LNCaP clone FGC (cell line): ENCODE results near the gene FEN1.

Experiments
- DNase-seq: peaks from one replicate; pipeline ENCODE4 v3.0.0-alpha.2; 2011; ENCODE audit warnings: low read depth
- H3K4me3 ChIP-seq: 2 replicates; pipeline ENCODE4 v1.5.1; 2011; ENCODE audit warnings: mild to moderate bottlenecking, low read depth, low read length, control low read depth
- TF ChIP-seq, protein P1 (sequence below): IDR thresholded peaks from 2 replicates; pipeline ENCODE4 v1.5.1; 2012; ENCODE audit warnings: mild to moderate bottlenecking; ENCODE audit not compliant: control insufficient read depth, insufficient read depth; ENCODE audit errors: extremely low read depth

The FEN1 gene

DNA sequence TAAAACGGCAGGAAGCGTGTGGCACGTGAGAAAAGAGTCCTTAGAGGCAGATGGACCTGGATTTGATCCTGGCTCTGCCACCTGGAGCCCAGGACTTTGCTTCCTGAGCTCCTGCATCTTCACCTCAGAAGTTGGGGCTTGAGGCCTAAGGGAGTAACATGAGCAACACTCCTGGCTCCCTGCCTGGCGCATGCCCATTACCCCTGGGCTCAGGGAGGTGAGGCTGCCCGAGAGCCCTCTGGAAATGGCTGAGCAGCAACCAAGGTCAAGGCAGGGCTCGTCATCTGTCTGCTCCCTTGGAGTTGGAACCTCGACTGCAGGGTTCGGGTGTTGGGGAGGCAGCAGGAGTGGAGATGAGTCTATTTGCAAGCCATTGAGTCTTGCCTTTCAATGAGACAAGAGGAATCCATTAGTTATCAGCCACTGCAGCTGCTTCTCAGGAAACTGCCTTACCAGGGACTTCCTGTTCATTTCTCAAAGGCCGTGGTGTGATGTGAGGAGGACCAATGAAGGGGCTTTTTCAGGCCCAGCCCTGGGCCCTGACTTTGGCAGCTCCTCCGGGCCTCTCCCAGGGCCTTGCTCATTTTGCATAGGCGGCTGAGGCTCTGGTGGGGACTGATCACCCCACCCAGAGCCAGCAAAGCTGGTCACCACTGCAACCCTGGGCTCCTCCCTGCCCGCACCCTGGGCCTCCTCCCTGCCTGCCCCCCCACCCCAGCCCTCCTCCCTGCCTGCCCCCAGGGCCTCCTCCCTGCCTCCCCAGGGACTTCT, 41.8 kb downstream of the FEN1 start:
- DNase-seq, result no peak
- no peak overlapping the region for H3K4me3 ChIP-seq

DNA sequence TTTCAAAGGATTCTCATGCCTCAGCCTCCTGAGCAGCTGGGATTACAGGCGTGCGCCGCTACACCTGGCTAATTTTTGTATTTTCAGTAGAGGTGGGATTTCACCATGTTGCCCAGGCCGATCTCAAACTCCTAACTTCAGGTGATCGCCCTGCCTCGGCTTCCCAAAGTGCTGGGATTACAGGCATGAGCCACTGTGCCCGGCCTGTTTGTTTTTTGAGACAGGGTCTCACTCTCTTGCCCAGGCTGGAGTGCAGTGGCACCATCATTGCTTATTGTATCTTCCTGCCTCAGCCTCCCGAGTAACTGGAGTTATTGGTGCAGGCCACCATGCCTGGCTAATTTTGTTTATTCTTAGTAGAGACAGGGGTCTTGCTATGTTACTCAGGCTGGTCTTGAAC, 43.5 kb downstream of the FEN1 start:
- no peak overlapping the region for H3K4me3 ChIP-seq
- no peak for DNase-seq
- TF ChIP-seq, protein P1, sequence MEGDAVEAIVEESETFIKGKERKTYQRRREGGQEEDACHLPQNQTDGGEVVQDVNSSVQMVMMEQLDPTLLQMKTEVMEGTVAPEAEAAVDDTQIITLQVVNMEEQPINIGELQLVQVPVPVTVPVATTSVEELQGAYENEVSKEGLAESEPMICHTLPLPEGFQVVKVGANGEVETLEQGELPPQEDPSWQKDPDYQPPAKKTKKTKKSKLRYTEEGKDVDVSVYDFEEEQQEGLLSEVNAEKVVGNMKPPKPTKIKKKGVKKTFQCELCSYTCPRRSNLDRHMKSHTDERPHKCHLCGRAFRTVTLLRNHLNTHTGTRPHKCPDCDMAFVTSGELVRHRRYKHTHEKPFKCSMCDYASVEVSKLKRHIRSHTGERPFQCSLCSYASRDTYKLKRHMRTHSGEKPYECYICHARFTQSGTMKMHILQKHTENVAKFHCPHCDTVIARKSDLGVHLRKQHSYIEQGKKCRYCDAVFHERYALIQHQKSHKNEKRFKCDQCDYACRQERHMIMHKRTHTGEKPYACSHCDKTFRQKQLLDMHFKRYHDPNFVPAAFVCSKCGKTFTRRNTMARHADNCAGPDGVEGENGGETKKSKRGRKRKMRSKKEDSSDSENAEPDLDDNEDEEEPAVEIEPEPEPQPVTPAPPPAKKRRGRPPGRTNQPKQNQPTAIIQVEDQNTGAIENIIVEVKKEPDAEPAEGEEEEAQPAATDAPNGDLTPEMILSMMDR, result no peak

More for the DNA sequence above, 41.8 kb downstream of the FEN1 start:
- TF ChIP-seq, protein P1, result no peak

DNA sequence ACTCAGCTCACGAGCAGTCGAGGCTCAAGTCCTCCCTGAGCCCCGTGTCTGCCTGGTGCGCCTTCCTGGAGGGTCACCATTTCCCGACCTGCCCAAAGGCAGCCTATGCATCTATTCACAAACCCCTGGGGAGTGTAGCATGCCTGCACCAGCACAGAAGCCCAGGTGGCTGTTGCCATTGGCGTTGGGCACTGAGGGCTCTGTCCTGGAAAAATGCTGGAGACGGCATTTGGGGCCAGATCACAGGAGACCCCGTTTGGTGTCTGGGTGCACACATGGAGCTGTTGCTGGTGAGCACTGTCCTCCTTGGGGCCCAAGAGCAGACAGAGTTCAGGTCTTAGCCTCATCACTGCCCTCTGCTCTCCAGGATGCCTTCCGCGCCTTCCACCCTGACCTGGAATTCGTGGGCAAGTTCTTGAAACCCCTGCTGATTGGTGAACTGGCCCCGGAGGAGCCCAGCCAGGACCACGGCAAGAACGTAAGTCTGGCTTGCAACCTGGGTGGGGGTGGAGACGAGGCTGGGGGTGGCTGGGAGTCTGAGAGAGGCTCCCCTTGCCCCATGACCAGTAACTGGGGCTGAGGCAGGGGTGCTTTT, 44.8 kb downstream of the FEN1 start:
- DNase-seq, result no peak
- TF ChIP-seq, protein P1, result no peak
- H3K4me3 ChIP-seq, result no peak overlapping the region

DNA sequence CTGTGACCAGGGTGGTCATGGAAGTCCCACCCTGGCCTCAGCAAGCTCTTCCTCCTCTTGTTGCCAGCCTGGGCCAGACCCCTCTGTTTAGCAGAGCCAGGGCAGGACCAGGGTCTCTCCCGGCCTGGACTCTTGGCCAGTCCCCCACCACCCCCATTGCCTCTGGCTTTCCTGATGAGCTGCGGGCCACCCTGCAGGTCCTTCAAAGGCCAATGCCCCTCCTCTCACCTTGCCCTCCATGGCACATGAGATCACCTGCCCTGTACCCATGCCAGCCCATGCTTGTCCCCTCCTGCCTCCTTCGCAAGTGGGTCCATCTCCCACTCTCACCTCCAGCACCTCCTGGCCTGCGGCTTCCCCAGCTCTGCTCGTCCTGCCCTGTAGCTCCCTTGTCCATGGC, 45.8 kb downstream of the FEN1 start:
- no peak for DNase-seq
- no peak overlapping the region for H3K4me3 ChIP-seq
- TF ChIP-seq, protein P1, result no peak

DNA sequence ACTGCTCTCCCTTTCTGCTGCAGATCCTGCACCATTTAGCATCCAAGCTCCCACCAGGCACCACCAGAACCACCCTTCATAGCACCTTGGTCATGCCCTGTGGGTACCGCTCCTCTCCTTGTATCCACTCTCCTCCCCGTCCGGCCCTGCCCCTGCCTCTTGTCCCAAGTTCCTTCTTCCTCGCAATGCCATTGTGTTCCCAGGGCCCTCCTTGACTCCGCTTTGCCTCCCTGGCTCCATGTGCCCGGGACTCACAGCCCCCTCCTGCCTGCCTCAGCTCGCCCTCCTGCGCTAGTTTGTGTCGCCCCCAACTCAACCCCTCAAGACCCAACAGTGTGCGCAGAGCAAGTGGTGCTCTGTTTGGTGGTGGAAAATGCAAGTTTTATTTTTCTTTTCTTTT, 46.2 kb downstream of the FEN1 start:
- H3K4me3 ChIP-seq, result no peak overlapping the region
- TF ChIP-seq, protein P1, result no peak
- no peak for DNase-seq

DNA sequence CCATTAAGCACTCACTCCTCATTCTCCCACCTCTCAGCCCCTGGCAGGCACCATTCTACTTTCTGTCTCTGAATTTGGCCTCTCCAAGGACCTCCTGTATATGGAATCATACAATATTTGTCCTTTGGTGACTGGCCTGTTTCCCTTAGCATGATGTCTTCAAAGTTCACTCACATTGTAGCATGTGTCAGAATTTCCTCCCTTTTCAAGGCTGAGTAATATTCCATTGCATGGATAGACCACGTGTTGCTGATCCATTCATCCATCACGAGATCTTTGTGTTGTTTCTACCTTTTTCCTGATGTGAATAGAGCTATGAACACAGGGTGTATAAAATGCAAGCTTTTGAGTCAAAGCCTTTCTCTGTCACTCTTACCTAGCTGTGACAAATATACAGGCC, 47.0 kb downstream of the FEN1 start:
- DNase-seq, result no peak
- TF ChIP-seq, protein P1, result no peak
- no peak overlapping the region for H3K4me3 ChIP-seq

DNA sequence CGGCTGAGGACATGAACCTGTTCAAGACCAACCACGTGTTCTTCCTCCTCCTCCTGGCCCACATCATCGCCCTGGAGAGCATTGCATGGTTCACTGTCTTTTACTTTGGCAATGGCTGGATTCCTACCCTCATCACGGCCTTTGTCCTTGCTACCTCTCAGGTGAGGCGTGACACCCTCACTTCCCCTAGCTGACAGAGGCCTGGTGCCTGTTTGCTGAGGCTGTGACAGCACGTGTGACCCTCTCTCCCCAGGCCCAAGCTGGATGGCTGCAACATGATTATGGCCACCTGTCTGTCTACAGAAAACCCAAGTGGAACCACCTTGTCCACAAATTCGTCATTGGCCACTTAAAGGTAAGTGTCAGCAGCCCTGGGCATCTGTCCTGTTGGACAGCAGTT, 47.7 kb downstream of the FEN1 start:
- TF ChIP-seq, protein P1, result no peak
- H3K4me3 ChIP-seq, result no peak overlapping the region
- DNase-seq, result no peak
